Stimulated activated CD4-positive, alpha-beta T cell treated with anti-CD3 and anti-CD28 coated beads, Interleukin-12 subunit alpha, Interleukin-12 subunit beta, amount 100 ng/mL, for 4 hours (primary cell): ENCODE results near the gene ZC3H12C.
A peak's percentile ranks its signal among the peaks of the same experiment; 100 is the strongest.

Experiments
- DNase-seq: peaks from one replicate; pipeline ENCODE4 v3.0.0-alpha.2; 2020

ZC3H12C gene

GRCh38 chr11:110156503-110156902 lies 63.3 kb downstream of the ZC3H12C start:
- no peak for DNase-seq

GRCh38 chr11:110158317-110159200 lies 65.4 kb downstream of the ZC3H12C start:
- DNase-seq = no peak

GRCh38 chr11:110159476-110159875 lies 66.3 kb downstream of the ZC3H12C start:
- no peak for DNase-seq

GRCh38 chr11:110160016-110160415 lies 66.8 kb downstream of the ZC3H12C start:
- no peak for DNase-seq

GRCh38 chr11:110160437-110160836 lies 67.2 kb downstream of the ZC3H12C start:
- no peak for DNase-seq

- no peak for DNase-seq
Observed at GRCh38 chr11:110161061-110161460, 67.9 kb downstream of the ZC3H12C start.

- no peak for DNase-seq
Observed at GRCh38 chr11:110162216-110162615, 69.0 kb downstream of the ZC3H12C start.

GRCh38 chr11:110165039-110165925 lies 72.1 kb downstream of the ZC3H12C start:
- DNase-seq = no peak

- DNase-seq = no peak
Observed at GRCh38 chr11:110168033-110168803, 75.0 kb downstream of the ZC3H12C start.

- DNase-seq = no peak
Observed at GRCh38 chr11:110169738-110170137, 76.5 kb downstream of the ZC3H12C start.

GRCh38 chr11:110172468-110173065 lies 79.4 kb downstream of the ZC3H12C start:
- no peak for DNase-seq

- peak; percentile 59 for DNase-seq
Observed at GRCh38 chr11:110173811-110174644, 80.8 kb downstream of the ZC3H12C start.

GRCh38 chr11:110174645-110175310 lies 81.6 kb downstream of the ZC3H12C start:
- no peak for DNase-seq

GRCh38 chr11:110176366-110177085 lies 83.3 kb downstream of the ZC3H12C start:
- DNase-seq = no peak

GRCh38 chr11:110177086-110177456 lies 83.9 kb downstream of the ZC3H12C start:
- no peak for DNase-seq

- DNase-seq = no peak
Observed at GRCh38 chr11:110179064-110179463, 85.9 kb downstream of the ZC3H12C start.

GRCh38 chr11:110182886-110183285 lies 89.7 kb downstream of the ZC3H12C start:
- no peak for DNase-seq

- no peak for DNase-seq
Observed at GRCh38 chr11:110184456-110184855, 91.3 kb downstream of the ZC3H12C start.

GRCh38 chr11:110185121-110185591 lies 92.0 kb downstream of the ZC3H12C start:
- DNase-seq = no peak

GRCh38 chr11:110185599-110185998 lies 92.4 kb downstream of the ZC3H12C start:
- DNase-seq = no peak
